ENCODE measurements around the gene SUPT4H1.

DNA sequence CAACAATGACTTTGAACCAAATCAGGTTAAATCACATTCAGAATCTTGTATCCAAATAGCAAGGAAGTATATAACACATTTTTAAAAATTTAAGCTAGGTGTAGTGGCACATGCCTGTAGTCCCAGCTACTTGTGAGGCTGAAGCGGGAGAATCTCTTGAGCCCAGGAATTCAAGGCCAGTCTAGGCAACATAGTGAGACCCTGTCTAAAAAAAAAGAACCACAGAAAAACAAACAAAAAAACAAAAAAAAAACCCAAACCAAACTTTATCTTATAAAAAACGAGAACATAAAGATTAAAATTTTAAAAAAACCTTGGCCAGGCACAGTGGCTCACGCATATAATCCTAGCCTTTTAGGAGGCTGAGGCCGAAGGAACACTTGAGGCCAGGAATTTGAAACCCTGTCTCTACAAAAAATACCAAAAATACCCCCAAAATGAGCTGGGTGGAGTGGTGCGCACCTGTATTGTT lies 11.6 kb downstream of the SUPT4H1 start:
- TF ChIP-seq, protein P1, sequence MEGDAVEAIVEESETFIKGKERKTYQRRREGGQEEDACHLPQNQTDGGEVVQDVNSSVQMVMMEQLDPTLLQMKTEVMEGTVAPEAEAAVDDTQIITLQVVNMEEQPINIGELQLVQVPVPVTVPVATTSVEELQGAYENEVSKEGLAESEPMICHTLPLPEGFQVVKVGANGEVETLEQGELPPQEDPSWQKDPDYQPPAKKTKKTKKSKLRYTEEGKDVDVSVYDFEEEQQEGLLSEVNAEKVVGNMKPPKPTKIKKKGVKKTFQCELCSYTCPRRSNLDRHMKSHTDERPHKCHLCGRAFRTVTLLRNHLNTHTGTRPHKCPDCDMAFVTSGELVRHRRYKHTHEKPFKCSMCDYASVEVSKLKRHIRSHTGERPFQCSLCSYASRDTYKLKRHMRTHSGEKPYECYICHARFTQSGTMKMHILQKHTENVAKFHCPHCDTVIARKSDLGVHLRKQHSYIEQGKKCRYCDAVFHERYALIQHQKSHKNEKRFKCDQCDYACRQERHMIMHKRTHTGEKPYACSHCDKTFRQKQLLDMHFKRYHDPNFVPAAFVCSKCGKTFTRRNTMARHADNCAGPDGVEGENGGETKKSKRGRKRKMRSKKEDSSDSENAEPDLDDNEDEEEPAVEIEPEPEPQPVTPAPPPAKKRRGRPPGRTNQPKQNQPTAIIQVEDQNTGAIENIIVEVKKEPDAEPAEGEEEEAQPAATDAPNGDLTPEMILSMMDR (IDR thresholded peaks at IDR 0.05): no peak
- TF ChIP-seq EZH2 (IDR thresholded peaks at IDR 0.05; ENCODE audit: borderline replicate concordance, insufficient read depth, low read depth, low read length, poor library complexity, severe bottlenecking): no peak
